ENCODE data around the gene MYCL.

Gene MYCL

GRCh38 chr1:39901714-39902459 is at the start of gene MYCL:
TSS of gene MYCL (minus strand) at chr1:39901917. CDS start at chr1:39901434, 483 bp downstream.
- DNase-seq (ENCODE audit: insufficient read length, low spot score) (peak; percentile 84), FAIRE-seq (peak; percentile 87)

GRCh38 chr1:39949891-39950290 is 48.2 kb upstream of the MYCL start:
- FAIRE-seq (no peak), DNase-seq (ENCODE audit: insufficient read length, low spot score) (no peak)

- DNase-seq (ENCODE audit: insufficient read length, low spot score) (no peak), FAIRE-seq (no peak)
These were observed 45.5 kb upstream of the MYCL start for GRCh38 chr1:39947260-39947659.

GRCh38 chr1:39946216-39946615 is 44.5 kb upstream of the MYCL start:
- no peak for DNase-seq (ENCODE audit: insufficient read length, low spot score)
- no peak for FAIRE-seq

- FAIRE-seq (no peak), DNase-seq (ENCODE audit: insufficient read length, low spot score) (no peak)
These were observed 42.8 kb upstream of the MYCL start for GRCh38 chr1:39944410-39945112.

GRCh38 chr1:39943471-39944290 is 42.0 kb upstream of the MYCL start:
- FAIRE-seq = no peak
- no peak for DNase-seq (ENCODE audit: insufficient read length, low spot score)

- no peak for FAIRE-seq
- DNase-seq (ENCODE audit: insufficient read length, low spot score) = no peak
These were observed 39.5 kb upstream of the MYCL start for GRCh38 chr1:39940980-39941871.

GRCh38 chr1:39940253-39940652 is 38.5 kb upstream of the MYCL start:
- FAIRE-seq = no peak

GRCh38 chr1:39938856-39939255 is 37.1 kb upstream of the MYCL start:
- DNase-seq (ENCODE audit: insufficient read length, low spot score) (no peak), FAIRE-seq (no peak)

More at GRCh38 chr1:39940253-39940652, 38.5 kb upstream of the MYCL start:
- no peak for DNase-seq (ENCODE audit: insufficient read length, low spot score)

GRCh38 chr1:39936724-39937491 is 35.2 kb upstream of the MYCL start:
- FAIRE-seq (no peak), DNase-seq (ENCODE audit: insufficient read length, low spot score) (no peak)

GRCh38 chr1:39933956-39934941 is 32.5 kb upstream of the MYCL start:
- DNase-seq (ENCODE audit: insufficient read length, low spot score) (no peak), FAIRE-seq (no peak)

- FAIRE-seq (no peak), DNase-seq (ENCODE audit: insufficient read length, low spot score) (no peak)
These were observed 27.3 kb upstream of the MYCL start for GRCh38 chr1:39928809-39929587.

- DNase-seq (ENCODE audit: insufficient read length, low spot score) (no peak), FAIRE-seq (no peak)
These were observed 25.8 kb upstream of the MYCL start for GRCh38 chr1:39927538-39927937.

GRCh38 chr1:39926820-39927219 is 25.1 kb upstream of the MYCL start:
- no peak for FAIRE-seq
- DNase-seq (ENCODE audit: insufficient read length, low spot score) = no peak

GRCh38 chr1:39926343-39926793 is 24.7 kb upstream of the MYCL start:
- FAIRE-seq (no peak), DNase-seq (ENCODE audit: insufficient read length, low spot score) (no peak)

- no peak for DNase-seq (ENCODE audit: insufficient read length, low spot score)
- no peak for FAIRE-seq
These were observed 24.1 kb upstream of the MYCL start for GRCh38 chr1:39925721-39926342.

- no peak for FAIRE-seq
- DNase-seq (ENCODE audit: insufficient read length, low spot score) = no peak
These were observed 20.6 kb upstream of the MYCL start for GRCh38 chr1:39922251-39922688.
